ENCODE measurements around the gene PRICKLE1.

PRICKLE1 gene

DNA sequence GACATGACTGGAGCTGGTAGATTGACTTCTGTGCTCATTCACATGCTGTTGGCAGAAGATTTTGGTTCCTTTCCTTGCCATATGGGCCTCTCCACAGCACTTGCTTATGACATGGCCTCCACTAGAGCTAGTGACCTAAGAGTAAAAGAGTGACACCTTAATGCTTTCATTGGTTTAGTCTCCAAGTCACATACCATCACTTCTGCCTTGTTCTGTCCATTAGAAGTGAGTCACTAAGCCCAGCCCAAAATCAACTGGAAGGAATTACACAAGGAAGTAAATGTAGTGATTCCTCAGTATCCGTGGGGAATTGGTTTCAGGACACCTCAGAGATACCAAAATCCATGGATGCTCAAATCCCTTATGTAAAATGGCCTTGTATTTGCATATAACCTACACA is 182.2 kb downstream of the PRICKLE1 start:
- TF ChIP-seq, protein P1, sequence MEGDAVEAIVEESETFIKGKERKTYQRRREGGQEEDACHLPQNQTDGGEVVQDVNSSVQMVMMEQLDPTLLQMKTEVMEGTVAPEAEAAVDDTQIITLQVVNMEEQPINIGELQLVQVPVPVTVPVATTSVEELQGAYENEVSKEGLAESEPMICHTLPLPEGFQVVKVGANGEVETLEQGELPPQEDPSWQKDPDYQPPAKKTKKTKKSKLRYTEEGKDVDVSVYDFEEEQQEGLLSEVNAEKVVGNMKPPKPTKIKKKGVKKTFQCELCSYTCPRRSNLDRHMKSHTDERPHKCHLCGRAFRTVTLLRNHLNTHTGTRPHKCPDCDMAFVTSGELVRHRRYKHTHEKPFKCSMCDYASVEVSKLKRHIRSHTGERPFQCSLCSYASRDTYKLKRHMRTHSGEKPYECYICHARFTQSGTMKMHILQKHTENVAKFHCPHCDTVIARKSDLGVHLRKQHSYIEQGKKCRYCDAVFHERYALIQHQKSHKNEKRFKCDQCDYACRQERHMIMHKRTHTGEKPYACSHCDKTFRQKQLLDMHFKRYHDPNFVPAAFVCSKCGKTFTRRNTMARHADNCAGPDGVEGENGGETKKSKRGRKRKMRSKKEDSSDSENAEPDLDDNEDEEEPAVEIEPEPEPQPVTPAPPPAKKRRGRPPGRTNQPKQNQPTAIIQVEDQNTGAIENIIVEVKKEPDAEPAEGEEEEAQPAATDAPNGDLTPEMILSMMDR (IDR thresholded peaks at IDR 0.05; ENCODE audit: borderline replicate concordance, insufficient read depth, low read depth, low read length), result no peak
- no peak overlapping the region for H3K4me3 ChIP-seq (ENCODE audit: low read depth, low read length)

Measured in GM12875 (cell line).